GM18870 (cell line): ENCODE results near the gene SSBP3.

Experiments used
- ATAC-seq: cut with Tn5 transposase; IDR thresholded peaks from one replicate; pipeline ENCODE4 v1.9.1; 2021; ENCODE audit warnings: moderate library complexity; ENCODE audit not compliant: unreplicated experiment

The SSBP3 gene

GRCh38 chr1:54312796-54313316, 93.3 kb downstream of the SSBP3 start:
- ATAC-seq, result no peak

- ATAC-seq, result no peak
Observed at GRCh38 chr1:54311506-54311905, 94.7 kb downstream of the SSBP3 start.

GRCh38 chr1:54310439-54311328, 95.5 kb downstream of the SSBP3 start:
- no peak for ATAC-seq

- ATAC-seq, result no peak
Observed at GRCh38 chr1:54309631-54310366, 96.4 kb downstream of the SSBP3 start.

GRCh38 chr1:54307305-54307704, 98.9 kb downstream of the SSBP3 start:
- ATAC-seq, result no peak

GRCh38 chr1:54305906-54306514, 100.2 kb downstream of the SSBP3 start:
- no peak for ATAC-seq

- no peak for ATAC-seq
Observed at GRCh38 chr1:54304518-54304917, 101.7 kb downstream of the SSBP3 start.

GRCh38 chr1:54302951-54303843, 103.0 kb downstream of the SSBP3 start:
- no peak for ATAC-seq

GRCh38 chr1:54302549-54302948, 103.6 kb downstream of the SSBP3 start:
- no peak for ATAC-seq

GRCh38 chr1:54301497-54301896, 104.7 kb downstream of the SSBP3 start:
- ATAC-seq, result no peak

- ATAC-seq, result no peak
Observed at GRCh38 chr1:54300401-54300800, 105.8 kb downstream of the SSBP3 start.

- no peak for ATAC-seq
Observed at GRCh38 chr1:54299037-54299436, 107.2 kb downstream of the SSBP3 start.

GRCh38 chr1:54298284-54299033, 107.7 kb downstream of the SSBP3 start:
- no peak for ATAC-seq

GRCh38 chr1:54297596-54298283, 108.5 kb downstream of the SSBP3 start:
- ATAC-seq, result no peak

GRCh38 chr1:54296666-54297065, 109.5 kb downstream of the SSBP3 start:
- no peak for ATAC-seq

- ATAC-seq, result no peak
Observed at GRCh38 chr1:54294887-54295286, 111.3 kb downstream of the SSBP3 start.

GRCh38 chr1:54292002-54292911, 113.9 kb downstream of the SSBP3 start:
- ATAC-seq, result no peak
